ENCODE results near the gene ZNF385D.

The ZNF385D gene

DNA sequence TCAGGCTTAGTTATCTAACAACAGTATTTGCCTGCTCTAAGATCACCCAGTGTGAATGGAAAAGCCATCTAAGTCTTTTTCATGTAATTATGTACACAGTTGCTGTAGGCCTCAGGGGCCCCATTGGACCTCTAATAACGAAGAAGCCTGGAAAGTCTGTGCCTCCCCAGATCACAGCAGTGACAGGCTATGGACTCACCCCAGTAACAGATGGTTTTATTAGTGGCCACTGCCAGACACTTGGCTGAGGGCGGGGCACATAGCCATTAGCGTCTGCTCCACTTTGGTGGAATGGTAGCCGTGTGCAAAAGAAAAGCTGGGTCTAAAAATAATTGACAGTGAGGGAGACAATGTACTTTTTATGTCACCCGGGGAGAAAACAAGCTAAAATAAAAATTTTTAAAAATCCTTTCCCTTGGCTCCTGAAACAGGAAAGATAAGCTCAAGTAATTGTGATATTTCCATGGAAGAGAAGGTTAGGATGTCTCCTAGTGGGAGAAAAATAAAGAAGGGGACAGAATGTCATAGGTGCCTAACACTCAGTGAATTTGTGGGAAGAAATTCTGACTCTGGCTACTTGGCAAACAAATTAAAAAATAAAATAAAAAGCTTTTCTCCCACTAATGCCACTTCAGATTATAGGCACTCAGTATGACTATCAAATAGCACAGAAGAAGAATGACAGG, 44.3 kb upstream of the ZNF385D start (continued):
- TF ChIP-seq BACH2 (CRISPR knock-in tag; IDR thresholded peaks at IDR 0.05; ENCODE audit: borderline replicate concordance), result no peak
- TF ChIP-seq PPARA (CRISPR knock-in tag; IDR thresholded peaks at IDR 0.05; ENCODE audit: borderline replicate concordance), result no peak
- no peak for TF ChIP-seq GLIS3 (CRISPR knock-in tag; IDR thresholded peaks at IDR 0.05)
- no peak for TF ChIP-seq TOX (CRISPR knock-in tag; IDR thresholded peaks at IDR 0.05; ENCODE audit: borderline replicate concordance)

DNA sequence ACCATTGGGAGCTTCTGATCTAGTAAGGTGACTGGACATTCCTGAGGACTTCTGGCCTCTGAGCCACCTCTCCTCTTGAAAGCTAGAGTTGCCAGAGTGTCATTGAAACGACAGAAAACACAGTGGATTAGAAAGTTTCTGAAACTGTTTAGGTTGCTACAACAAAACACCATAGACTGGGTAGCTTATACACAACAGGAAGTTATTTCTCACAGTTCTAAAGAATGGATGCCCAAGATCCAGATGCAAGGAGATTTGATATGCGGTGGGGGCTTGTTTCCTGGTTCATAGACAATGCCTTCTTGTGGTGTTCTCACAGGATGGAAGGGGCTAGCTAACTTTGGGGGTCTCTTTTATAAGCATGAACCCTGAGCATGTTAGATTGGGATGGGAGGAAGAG, 43.3 kb upstream of the ZNF385D start:
- TF ChIP-seq ISL1 (CRISPR knock-in tag; IDR thresholded peaks at IDR 0.05) (no peak), ZNF8 (CRISPR knock-in tag; IDR thresholded peaks at IDR 0.05) (no peak)
- TF ChIP-seq, protein P1, sequence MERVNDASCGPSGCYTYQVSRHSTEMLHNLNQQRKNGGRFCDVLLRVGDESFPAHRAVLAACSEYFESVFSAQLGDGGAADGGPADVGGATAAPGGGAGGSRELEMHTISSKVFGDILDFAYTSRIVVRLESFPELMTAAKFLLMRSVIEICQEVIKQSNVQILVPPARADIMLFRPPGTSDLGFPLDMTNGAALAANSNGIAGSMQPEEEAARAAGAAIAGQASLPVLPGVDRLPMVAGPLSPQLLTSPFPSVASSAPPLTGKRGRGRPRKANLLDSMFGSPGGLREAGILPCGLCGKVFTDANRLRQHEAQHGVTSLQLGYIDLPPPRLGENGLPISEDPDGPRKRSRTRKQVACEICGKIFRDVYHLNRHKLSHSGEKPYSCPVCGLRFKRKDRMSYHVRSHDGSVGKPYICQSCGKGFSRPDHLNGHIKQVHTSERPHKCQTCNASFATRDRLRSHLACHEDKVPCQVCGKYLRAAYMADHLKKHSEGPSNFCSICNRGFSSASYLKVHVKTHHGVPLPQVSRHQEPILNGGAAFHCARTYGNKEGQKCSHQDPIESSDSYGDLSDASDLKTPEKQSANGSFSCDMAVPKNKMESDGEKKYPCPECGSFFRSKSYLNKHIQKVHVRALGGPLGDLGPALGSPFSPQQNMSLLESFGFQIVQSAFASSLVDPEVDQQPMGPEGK (CRISPR knock-in tag; IDR thresholded peaks at IDR 0.05; ENCODE audit: borderline replicate concordance), result no peak
- no peak for ATAC-seq

GRCh38 chr3:21792176-21792575, 41.2 kb upstream of the ZNF385D start:
- no peak for TF ChIP-seq ARNTL (CRISPR knock-in tag; IDR thresholded peaks at IDR 0.05; ENCODE audit: borderline replicate concordance, low read depth)
- TF ChIP-seq ZFP30 (CRISPR knock-in tag; IDR thresholded peaks at IDR 0.05), result no peak
- no peak for TF ChIP-seq TCF4 (CRISPR knock-in tag; IDR thresholded peaks at IDR 0.05; ENCODE audit: borderline replicate concordance)
- no peak for TF ChIP-seq ZC3H10 (CRISPR knock-in tag; IDR thresholded peaks at IDR 0.05)
- TF ChIP-seq ZFP3 (CRISPR knock-in tag; IDR thresholded peaks at IDR 0.05), result no peak
- no peak for TF ChIP-seq PPARA (CRISPR knock-in tag; IDR thresholded peaks at IDR 0.05; ENCODE audit: borderline replicate concordance)
- TF ChIP-seq, protein P2, sequence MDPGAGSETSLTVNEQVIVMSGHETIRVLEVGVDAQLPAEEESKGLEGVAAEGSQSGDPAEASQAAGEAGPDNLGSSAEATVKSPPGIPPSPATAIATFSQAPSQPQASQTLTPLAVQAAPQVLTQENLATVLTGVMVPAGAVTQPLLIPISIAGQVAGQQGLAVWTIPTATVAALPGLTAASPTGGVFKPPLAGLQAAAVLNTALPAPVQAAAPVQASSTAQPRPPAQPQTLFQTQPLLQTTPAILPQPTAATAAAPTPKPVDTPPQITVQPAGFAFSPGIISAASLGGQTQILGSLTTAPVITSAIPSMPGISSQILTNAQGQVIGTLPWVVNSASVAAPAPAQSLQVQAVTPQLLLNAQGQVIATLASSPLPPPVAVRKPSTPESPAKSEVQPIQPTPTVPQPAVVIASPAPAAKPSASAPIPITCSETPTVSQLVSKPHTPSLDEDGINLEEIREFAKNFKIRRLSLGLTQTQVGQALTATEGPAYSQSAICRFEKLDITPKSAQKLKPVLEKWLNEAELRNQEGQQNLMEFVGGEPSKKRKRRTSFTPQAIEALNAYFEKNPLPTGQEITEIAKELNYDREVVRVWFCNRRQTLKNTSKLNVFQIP (CRISPR knock-in tag; IDR thresholded peaks at IDR 0.05; ENCODE audit: borderline replicate concordance, low read depth), result no peak
- TF ChIP-seq OSR1 (CRISPR knock-in tag; IDR thresholded peaks at IDR 0.05), result no peak
- no peak for ATAC-seq

DNA sequence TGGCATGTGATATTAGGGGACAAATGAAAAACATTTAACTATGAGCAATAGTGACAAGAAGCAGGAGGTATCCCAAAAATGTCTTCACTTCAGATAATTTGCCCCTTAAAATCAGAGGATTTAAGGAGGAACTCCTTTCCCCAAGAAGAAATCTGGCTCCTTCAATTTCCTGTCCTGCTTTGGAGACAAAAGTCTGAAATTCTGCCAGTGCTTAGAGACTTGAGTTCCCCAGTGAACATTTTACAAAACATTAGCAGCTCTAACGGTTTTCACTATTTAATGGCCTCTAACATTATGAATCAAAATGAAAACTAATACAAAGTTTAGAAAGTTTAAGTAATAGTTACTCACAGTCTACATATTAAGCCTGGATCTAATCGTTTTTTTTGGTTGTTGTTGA, 40.3 kb upstream of the ZNF385D start:
- TF ChIP-seq GLIS3 (CRISPR knock-in tag; IDR thresholded peaks at IDR 0.05) (no peak), ZFP30 (CRISPR knock-in tag; IDR thresholded peaks at IDR 0.05) (no peak), PPARA (CRISPR knock-in tag; IDR thresholded peaks at IDR 0.05; ENCODE audit: borderline replicate concordance) (no peak), ARNTL (CRISPR knock-in tag; IDR thresholded peaks at IDR 0.05; ENCODE audit: borderline replicate concordance, low read depth) (no peak), CSDC2 (CRISPR knock-in tag; IDR thresholded peaks at IDR 0.05) (no peak), RARB (CRISPR knock-in tag; IDR thresholded peaks at IDR 0.05) (no peak), TCF4 (CRISPR knock-in tag; IDR thresholded peaks at IDR 0.05; ENCODE audit: borderline replicate concordance) (no peak), SNAI2 (CRISPR knock-in tag; IDR thresholded peaks at IDR 0.05) (no peak)
- TF ChIP-seq, protein P1 (CRISPR knock-in tag; IDR thresholded peaks at IDR 0.05; ENCODE audit: borderline replicate concordance), result no peak
- TF ChIP-seq, protein P3, sequence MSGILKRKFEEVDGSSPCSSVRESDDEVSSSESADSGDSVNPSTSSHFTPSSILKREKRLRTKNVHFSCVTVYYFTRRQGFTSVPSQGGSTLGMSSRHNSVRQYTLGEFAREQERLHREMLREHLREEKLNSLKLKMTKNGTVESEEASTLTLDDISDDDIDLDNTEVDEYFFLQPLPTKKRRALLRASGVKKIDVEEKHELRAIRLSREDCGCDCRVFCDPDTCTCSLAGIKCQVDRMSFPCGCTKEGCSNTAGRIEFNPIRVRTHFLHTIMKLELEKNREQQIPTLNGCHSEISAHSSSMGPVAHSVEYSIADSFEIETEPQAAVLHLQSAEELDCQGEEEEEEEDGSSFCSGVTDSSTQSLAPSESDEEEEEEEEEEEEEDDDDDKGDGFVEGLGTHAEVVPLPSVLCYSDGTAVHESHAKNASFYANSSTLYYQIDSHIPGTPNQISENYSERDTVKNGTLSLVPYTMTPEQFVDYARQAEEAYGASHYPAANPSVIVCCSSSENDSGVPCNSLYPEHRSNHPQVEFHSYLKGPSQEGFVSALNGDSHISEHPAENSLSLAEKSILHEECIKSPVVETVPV (CRISPR knock-in tag; IDR thresholded peaks at IDR 0.05), result no peak
- ATAC-seq, result no peak

GRCh38 chr3:21790466-21790865, 39.5 kb upstream of the ZNF385D start:
- ATAC-seq, result no peak
- TF ChIP-seq, protein P2 (CRISPR knock-in tag; IDR thresholded peaks at IDR 0.05; ENCODE audit: borderline replicate concordance, low read depth), result no peak
- no peak for TF ChIP-seq BACH2 (CRISPR knock-in tag; IDR thresholded peaks at IDR 0.05; ENCODE audit: borderline replicate concordance)
- TF ChIP-seq ZFP30 (CRISPR knock-in tag; IDR thresholded peaks at IDR 0.05), result no peak
- TF ChIP-seq OSR1 (CRISPR knock-in tag; IDR thresholded peaks at IDR 0.05), result no peak
- no peak for TF ChIP-seq ZC3H10 (CRISPR knock-in tag; IDR thresholded peaks at IDR 0.05)
- no peak for TF ChIP-seq RARB (CRISPR knock-in tag; IDR thresholded peaks at IDR 0.05)
- no peak for TF ChIP-seq ESRRG (CRISPR knock-in tag; IDR thresholded peaks at IDR 0.05)
- no peak for TF ChIP-seq ZNF8 (CRISPR knock-in tag; IDR thresholded peaks at IDR 0.05)
- no peak for TF ChIP-seq GLIS3 (CRISPR knock-in tag; IDR thresholded peaks at IDR 0.05)
- TF ChIP-seq CSDC2 (CRISPR knock-in tag; IDR thresholded peaks at IDR 0.05), result no peak
- TF ChIP-seq SNAI2 (CRISPR knock-in tag; IDR thresholded peaks at IDR 0.05), result no peak
- no peak for TF ChIP-seq PPARA (CRISPR knock-in tag; IDR thresholded peaks at IDR 0.05; ENCODE audit: borderline replicate concordance)
- no peak for TF ChIP-seq ARNTL (CRISPR knock-in tag; IDR thresholded peaks at IDR 0.05; ENCODE audit: borderline replicate concordance, low read depth)
- TF ChIP-seq TSHZ2 (CRISPR knock-in tag; IDR thresholded peaks at IDR 0.05), result no peak
- TF ChIP-seq ISL1 (CRISPR knock-in tag; IDR thresholded peaks at IDR 0.05), result no peak

Data from SK-N-SH treated with all-trans-retinoic acid at 6 μM for 48 hours (cell line).